Large intestine (tissue), 12 donors: ENCODE measurements around the gene LHX1. TPM values are rescaled to one million over a fixed set of nuclear protein-coding genes. Genes with fewer than 3 reads are reported as not detected.

ENCODE experiments used
- DNase-seq, 2 donors: peaks; one replicate each; pipeline versions ENCODE4 v3.0.0 to v3.0.0-alpha.2; 2013
- H3K27ac ChIP-seq: one replicate; pipeline ENCODE4 v1.5.1; 2013; ENCODE audit warnings: low read length
- H3K27me3 ChIP-seq: 2 replicates; pipeline ENCODE4 v1.6.1; 2013; ENCODE audit warnings: low read length; ENCODE audit not compliant: control insufficient read depth, insufficient read depth
- H3K36me3 ChIP-seq: 2 replicates; pipeline ENCODE4 v1.6.1; 2013; ENCODE audit warnings: low read length; ENCODE audit not compliant: control insufficient read depth, insufficient read depth
- H3K4me1 ChIP-seq: one replicate; pipeline ENCODE4 v1.6.1; 2013; ENCODE audit warnings: low read length; ENCODE audit not compliant: control insufficient read depth, insufficient read depth
- H3K4me3 ChIP-seq: one replicate; pipeline ENCODE4 v1.5.1; 2013; ENCODE audit warnings: low read length
- H3K9me3 ChIP-seq: one replicate; pipeline ENCODE4 v1.6.1; 2013; ENCODE audit warnings: mild to moderate bottlenecking, low read depth, low read length, moderate library complexity; ENCODE audit not compliant: control insufficient read depth
- WGBS: methylation state at CpG from one replicate; pipeline ENCODE4 v1.1.5; 2013; ENCODE audit warnings: low lambda C conversion rate; ENCODE audit not compliant: insufficient coverage; 5-methylcytosine and 5-hydroxymethylcytosine counted together
- long read RNA-seq, 11 donors: transcript quantifications; one replicate each; lab custom pipeline, GENCODE V29; 2026
- polyA plus RNA-seq: library from polyadenylated mRNA; unstranded; fragments of 120-200 nt; gene quantifications from one replicate; pipeline ENCODE4 v1.2.1, GENCODE V29; 2013

Gene LHX1
- not detected for polyA plus RNA-seq
- long read RNA-seq, donor 1 = 0 reads
- long read RNA-seq, donor 2 = 0 reads
- long read RNA-seq, donor 3 = 0 reads
- long read RNA-seq, donor 4 = 0 reads
- long read RNA-seq, donor 5 = 0 reads
- long read RNA-seq, donor 6, partial matches to known transcripts = 0 of 2 reads
- long read RNA-seq, donor 6, other reads (novel, unspliced or antisense) = 0 of 2 reads
- long read RNA-seq, donor 7 = 0 reads
- long read RNA-seq, donor 8 = 0 reads
- long read RNA-seq, donor 9, partial matches to known transcripts = 0 of 1 reads
- long read RNA-seq, donor 9, other reads (novel, unspliced or antisense) = 0 of 1 reads
- long read RNA-seq, donor 10 = 0 reads
- long read RNA-seq, donor 11 = 0 reads

- Histone ChIP-seq H3K4me3 (no peak within 1 kb of the TSS), H3K4me1 (peaks cover 42% of the 10 kb centered on the region), H3K36me3 (no peaks in the 10 kb centered on the region), H3K27ac (no peak within 1 kb of the TSS), H3K27me3 (peaks cover 99% of the 10 kb centered on the region), H3K9me3 (peaks cover 41% of the 10 kb centered on the region)
- WGBS = 0% methylated on average over 4 of the region's 75 CpGs
- no peak for DNase-seq
Observed at GRCh38 chr17:36937001-36937958, at the start of gene LHX1. Gene LHX1, plus strand, starts transcription at chr17:36937475. Its CDS starts 723 bp downstream, at chr17:36938198.

DNA sequence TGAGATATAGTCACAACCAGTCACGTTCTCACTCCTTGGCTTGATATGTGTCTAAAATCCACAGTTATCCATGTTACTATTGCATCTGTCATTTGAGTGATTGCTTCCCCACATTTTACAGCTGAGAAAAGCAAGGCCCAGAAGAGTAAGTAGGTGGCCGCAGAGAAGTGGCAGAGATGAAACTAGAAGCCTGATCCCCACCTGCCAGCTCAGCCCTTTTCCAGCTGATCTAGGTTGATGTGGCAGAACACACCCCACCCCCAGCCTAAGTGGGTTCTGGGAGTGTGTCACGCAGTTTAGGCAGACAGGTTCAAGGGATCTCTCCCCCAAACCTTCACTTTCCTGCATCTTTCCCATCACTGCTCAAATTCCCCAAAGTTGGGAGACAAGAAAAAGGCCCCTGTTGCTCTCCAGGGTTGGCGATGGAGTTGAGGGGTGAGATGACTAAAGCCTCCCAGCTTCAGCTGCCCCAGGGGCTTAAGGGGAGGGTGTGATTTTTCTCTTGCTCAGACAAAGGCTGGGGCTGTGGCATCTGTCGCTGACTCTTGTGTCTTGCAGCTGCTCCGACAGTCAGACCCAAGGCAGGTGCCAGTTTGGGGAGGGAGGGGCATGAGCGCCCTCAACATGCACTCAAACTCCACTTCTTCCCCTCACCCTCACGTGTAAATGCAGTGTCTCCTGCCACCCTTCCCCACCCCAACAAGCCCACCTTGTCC is 48.9 kb upstream of the LHX1 start:
- peaks cover 39% of the 10 kb centered on the region for H3K27me3 ChIP-seq

DNA sequence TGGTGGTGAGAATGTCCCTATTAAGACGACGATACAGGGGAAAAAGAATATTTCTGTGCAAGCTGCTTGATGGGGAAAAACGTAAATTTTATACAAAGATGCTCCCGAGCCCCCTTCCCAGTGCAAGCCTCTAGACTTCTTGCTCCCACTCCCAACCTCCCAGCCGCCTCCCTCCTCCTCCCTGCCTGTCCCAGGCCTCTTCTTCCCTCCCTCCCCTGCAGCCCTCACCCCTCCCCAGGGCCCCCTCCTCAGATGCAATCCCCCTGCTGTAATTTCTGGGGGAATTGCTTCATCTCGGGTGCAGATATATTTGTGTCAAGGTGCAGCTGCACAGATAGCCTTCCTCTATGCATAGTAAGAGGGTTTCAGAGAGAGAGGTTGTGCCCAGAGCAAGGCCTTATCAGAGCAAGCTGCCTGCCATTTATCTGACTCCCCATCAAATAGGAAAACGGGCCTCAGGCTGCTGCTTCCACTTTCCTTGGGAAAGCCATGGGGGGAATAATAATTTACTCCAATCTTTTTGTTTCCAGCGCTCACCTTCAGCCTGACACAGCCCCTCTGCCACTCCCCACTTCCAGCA is 47.4 kb upstream of the LHX1 start:
- Histone ChIP-seq H3K27me3 (peaks cover 31% of the 10 kb centered on the region), H3K4me1 (no peaks in the 10 kb centered on the region), H3K27ac (no peak overlapping the region), H3K36me3 (no peaks in the 10 kb centered on the region), H3K4me3 (no peak overlapping the region), H3K9me3 (no peaks in the 10 kb centered on the region)
- 87% methylated on average over 4 of the region's 8 CpGs for WGBS
- DNase-seq = no peak

More for the DNA sequence above, 48.9 kb upstream of the LHX1 start:
- no peak for DNase-seq
- H3K9me3 ChIP-seq = no peaks in the 10 kb centered on the region
- no peaks in the 10 kb centered on the region for H3K36me3 ChIP-seq
- WGBS = no CpG with 5 or more reads among the region's 8 CpGs
- no peak overlapping the region for H3K4me3 ChIP-seq
- no peak overlapping the region for H3K27ac ChIP-seq
- H3K4me1 ChIP-seq = no peaks in the 10 kb centered on the region

DNA sequence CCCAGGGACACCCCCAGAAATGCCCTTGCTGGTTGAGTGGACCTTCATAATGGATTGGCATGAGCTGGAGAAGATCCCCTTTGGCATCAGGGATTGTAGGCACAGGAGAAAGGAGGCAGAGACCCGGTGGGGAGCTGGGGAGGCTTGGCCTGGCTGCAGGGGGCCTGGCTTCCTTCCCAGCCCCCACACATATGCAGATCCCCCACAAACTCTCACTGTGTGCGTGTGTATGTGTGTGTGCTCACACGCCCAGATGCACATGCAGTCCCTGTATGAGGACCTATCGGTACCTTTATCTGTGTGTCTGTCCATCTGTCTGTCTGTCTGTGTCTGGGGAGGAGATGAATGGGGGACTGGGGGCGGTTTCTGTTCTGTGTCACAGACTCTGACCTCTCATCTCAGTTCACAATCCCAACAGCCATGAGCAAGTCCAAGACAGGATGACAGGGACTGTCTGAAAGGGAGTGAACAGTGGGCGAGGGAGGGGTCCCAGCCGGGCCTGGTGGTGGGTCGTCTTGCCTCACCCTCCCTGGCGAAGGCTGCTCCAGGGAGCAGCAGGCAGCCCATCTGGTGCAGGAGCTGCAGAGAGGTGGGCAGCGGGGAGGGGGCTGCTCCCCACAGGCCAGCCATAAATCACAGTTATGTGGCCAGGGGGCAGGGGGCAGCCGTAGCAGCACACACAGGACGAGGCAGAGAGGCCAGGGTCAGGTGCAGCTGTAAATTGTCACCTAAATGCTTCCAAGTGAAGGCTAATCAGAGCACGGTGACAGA is 46.7 kb upstream of the LHX1 start:
- Histone ChIP-seq H3K27ac (no peak overlapping the region), H3K36me3 (no peaks in the 10 kb centered on the region), H3K4me1 (no peaks in the 10 kb centered on the region), H3K27me3 (peaks cover 23% of the 10 kb centered on the region), H3K9me3 (no peaks in the 10 kb centered on the region), H3K4me3 (no peak overlapping the region)
- no peak for DNase-seq
- WGBS = no CpG with 5 or more reads among the region's 13 CpGs

DNA sequence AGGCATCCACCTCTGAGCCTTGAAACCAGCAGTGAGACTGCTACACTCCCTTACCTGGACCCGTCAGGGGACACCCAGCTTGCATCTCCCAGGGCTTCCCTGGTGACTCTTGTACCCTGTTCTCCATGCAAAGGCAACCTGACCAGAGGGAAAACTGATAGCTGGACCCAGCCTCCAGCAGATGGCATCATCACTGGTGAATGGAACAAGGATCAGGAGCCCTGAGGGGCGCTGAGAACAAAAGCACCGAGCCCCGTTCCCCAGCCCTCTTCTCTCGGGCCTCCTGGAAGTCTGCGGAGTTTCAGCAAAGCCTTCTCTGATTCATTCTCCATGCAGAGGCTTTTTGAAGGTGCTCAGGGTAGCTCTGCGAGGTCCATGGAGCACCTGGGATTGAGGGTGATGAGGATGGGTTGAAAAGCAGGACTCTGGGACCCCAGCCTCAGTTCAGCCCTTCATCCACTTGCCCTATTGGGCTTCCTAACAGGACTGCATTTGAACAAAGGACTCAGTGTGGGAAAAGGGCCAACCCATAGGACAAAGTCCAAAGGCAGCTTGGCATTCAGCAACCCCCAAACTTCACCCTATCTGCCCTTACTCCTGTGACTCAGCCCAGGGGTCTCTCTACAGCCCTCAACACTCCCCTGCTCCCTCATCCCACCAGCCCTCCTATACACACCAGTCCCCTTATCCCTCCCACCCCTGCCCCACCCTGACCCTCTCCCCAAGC is 45.0 kb upstream of the LHX1 start:
- Histone ChIP-seq H3K27ac (no peak overlapping the region), H3K36me3 (no peaks in the 10 kb centered on the region), H3K4me1 (no peaks in the 10 kb centered on the region), H3K9me3 (no peaks in the 10 kb centered on the region), H3K27me3 (peaks cover 11% of the 10 kb centered on the region), H3K4me3 (no peak overlapping the region)
- no CpG with 5 or more reads among the region's 7 CpGs for WGBS
- DNase-seq = peak in 1 of 2 donors; percentile 9

DNA sequence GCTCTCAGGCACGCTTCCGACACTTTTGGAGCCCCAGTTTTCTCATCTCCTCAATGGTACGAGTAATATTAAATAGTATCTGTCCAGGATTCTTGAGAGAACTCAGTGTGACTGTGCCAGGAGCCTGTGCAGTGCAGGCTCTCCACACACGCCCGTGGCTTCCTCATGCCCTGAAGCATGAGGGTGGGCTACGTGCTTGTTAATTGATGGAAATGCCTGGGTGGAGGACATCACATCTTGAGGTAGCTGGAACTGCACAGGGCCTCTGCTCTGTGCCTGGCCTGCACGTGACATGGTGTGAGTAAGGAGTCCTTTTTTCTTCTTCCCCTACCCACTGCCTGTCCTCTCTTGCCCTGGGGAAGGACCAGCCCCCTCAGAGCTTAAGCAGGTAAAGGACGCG is 43.1 kb upstream of the LHX1 start:
- no peaks in the 10 kb centered on the region for H3K36me3 ChIP-seq
- H3K4me3 ChIP-seq = no peak overlapping the region
- H3K27ac ChIP-seq = no peak overlapping the region
- WGBS = no CpG with 5 or more reads among the region's 9 CpGs
- no peak for DNase-seq
- H3K4me1 ChIP-seq = no peaks in the 10 kb centered on the region
- H3K9me3 ChIP-seq = no peaks in the 10 kb centered on the region
- peaks cover under 1% of the 10 kb centered on the region for H3K27me3 ChIP-seq

DNA sequence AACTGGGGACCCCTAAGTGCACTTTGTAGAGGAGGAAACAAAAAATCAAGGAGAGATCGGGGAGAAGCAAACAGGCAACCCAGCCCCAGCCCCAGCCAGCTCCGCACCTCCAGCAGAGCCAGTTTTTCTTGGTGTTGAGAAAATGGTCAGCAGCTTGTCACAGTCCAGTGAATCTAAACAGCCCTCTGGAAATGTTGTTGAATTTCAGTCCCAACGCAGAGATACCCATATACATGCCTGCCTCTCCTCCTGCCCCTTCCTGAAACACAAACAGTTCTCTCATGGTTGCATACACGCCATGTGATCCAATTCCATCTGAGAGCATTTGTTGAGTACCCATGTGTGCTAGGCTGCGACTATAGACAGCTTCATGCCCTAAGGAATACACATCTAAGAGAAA is 42.4 kb upstream of the LHX1 start:
- no peaks in the 10 kb centered on the region for H3K27me3 ChIP-seq
- H3K9me3 ChIP-seq = no peaks in the 10 kb centered on the region
- 63% methylated on average over 2 of the region's 5 CpGs for WGBS
- H3K4me1 ChIP-seq = no peaks in the 10 kb centered on the region
- H3K36me3 ChIP-seq = no peaks in the 10 kb centered on the region
- no peak for DNase-seq
- no peak overlapping the region for H3K27ac ChIP-seq
- H3K4me3 ChIP-seq = no peak overlapping the region

- Histone ChIP-seq H3K9me3 (no peaks in the 10 kb centered on the region), H3K4me1 (no peaks in the 10 kb centered on the region), H3K36me3 (no peaks in the 10 kb centered on the region), H3K27ac (no peak overlapping the region), H3K4me3 (no peak overlapping the region), H3K27me3 (no peaks in the 10 kb centered on the region)
- WGBS = no CpG with 5 or more reads among the region's 7 CpGs
- no peak for DNase-seq
Observed at GRCh38 chr17:36899250-36900159, 37.8 kb upstream of the LHX1 start.
